ENCODE measurements around the gene MGARP. TPM values are rescaled to one million over a fixed set of nuclear protein-coding genes. Genes with fewer than 3 reads are reported as not detected.

The MGARP gene
- total and polyA plus RNA-seq, 2 experiments from 2014 or later: 2.4 to 4.1 TPM

DNA sequence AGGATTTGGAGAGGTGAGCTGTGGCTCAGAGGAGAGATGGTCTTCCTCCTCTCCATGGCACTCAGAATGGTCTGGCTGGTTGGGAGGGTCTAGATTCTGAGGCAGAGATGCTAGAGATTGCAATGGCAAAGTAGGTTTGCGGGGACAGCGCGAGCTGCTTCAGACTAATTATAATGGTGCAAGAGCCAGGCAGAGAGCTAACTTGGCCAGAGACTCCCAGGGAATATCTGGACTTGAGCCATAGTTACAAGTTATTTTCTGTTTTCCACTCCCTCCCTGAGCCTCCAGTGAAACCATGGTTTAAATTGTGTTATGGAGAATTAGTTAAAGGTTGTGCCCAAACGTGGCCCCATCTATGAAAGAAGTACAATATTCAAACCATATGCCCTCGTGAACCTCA is 58.3 kb downstream of the MGARP start (continued):
- TF ChIP-seq EZH2 (IDR thresholded peaks at IDR 0.05; ENCODE audit: low read depth, unreplicated experiment): no peak
- no peak for TF ChIP-seq EZH2phosphoT487 (IDR thresholded peaks at IDR 0.05; ENCODE audit: unreplicated experiment)
- no peak for TF ChIP-seq CREB1 (CRISPR knock-in tag; IDR thresholded peaks at IDR 0.05; ENCODE audit: low read depth)
- no peak for TF ChIP-seq JUNB (IDR thresholded peaks at IDR 0.05; ENCODE audit: unreplicated experiment)

DNA sequence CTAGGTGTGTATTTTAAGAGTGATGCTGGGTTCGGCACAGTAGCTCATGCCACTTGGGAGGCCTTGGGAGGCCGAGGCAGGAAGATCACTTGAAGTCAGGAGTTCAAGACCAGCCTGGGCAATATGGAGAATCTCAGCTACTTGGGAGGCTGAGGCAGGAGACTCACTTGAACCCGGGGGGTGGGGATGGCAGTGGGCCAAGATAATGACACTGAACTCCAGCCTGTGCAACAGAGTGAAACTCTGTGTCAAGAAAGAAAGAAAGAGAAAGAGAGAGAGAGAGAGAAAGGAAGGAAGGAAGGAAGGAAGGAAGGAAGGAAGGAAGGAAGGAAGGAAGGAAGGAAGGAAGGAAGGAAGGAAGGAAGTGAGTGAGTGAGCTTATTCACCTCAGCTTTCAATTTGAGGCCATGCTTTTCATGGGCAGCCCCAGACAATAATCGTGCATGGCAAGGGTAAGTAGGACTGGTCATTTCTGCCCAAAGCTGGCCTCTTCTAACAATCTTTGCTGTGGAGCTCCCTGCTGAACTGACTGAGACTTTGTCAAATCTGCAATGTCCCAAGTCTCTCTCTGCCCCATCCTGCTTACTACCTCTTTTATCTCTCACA is 60.5 kb downstream of the MGARP start:
- Histone ChIP-seq H3K4me3 (no peak overlapping the region), H2AFZ (no peak overlapping the region), H3K27me3 (ENCODE audit: insufficient read depth) (no peaks in the 10 kb centered on the region), H3K9me2 (ENCODE audit: insufficient read depth) (no peaks in the 10 kb centered on the region), H3K4me2 (no peak overlapping the region), H3K27ac (ENCODE audit: low read depth) (no peak overlapping the region), H3K79me2 (replicated peaks; ENCODE audit: insufficient read depth) (no peaks in the 10 kb centered on the region), H3F3A (replicated peaks; ENCODE audit: low read depth) (no peaks in the 10 kb centered on the region), H4K20me1 (replicated peaks; ENCODE audit: insufficient read depth) (no peaks in the 10 kb centered on the region), H3K4me1 (ENCODE audit: insufficient read depth) (no peaks in the 10 kb centered on the region), H3K36me3 (ENCODE audit: insufficient read depth) (no peaks in the 10 kb centered on the region)
- no peaks in the 10 kb centered on the region for H3K9me3 Mint-ChIP-seq
- no peaks in the 10 kb centered on the region for H3K36me3 Mint-ChIP-seq (ENCODE audit: low read depth)
- H3K27me3 Mint-ChIP-seq (ENCODE audit: insufficient read depth, low read depth, poor library complexity): peaks cover 9% of the 10 kb centered on the region
- no peaks in the 10 kb centered on the region for H3K4me1 Mint-ChIP-seq
- DNase-seq (ENCODE audit: low spot score) (no peak), ATAC-seq (no peak)
- no peak overlapping the region for H3K27ac Mint-ChIP-seq
- no peak overlapping the region for H3K4me3 Mint-ChIP-seq
- TF ChIP-seq, protein P1, sequence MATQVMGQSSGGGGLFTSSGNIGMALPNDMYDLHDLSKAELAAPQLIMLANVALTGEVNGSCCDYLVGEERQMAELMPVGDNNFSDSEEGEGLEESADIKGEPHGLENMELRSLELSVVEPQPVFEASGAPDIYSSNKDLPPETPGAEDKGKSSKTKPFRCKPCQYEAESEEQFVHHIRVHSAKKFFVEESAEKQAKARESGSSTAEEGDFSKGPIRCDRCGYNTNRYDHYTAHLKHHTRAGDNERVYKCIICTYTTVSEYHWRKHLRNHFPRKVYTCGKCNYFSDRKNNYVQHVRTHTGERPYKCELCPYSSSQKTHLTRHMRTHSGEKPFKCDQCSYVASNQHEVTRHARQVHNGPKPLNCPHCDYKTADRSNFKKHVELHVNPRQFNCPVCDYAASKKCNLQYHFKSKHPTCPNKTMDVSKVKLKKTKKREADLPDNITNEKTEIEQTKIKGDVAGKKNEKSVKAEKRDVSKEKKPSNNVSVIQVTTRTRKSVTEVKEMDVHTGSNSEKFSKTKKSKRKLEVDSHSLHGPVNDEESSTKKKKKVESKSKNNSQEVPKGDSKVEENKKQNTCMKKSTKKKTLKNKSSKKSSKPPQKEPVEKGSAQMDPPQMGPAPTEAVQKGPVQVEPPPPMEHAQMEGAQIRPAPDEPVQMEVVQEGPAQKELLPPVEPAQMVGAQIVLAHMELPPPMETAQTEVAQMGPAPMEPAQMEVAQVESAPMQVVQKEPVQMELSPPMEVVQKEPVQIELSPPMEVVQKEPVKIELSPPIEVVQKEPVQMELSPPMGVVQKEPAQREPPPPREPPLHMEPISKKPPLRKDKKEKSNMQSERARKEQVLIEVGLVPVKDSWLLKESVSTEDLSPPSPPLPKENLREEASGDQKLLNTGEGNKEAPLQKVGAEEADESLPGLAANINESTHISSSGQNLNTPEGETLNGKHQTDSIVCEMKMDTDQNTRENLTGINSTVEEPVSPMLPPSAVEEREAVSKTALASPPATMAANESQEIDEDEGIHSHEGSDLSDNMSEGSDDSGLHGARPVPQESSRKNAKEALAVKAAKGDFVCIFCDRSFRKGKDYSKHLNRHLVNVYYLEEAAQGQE (IDR thresholded peaks at IDR 0.05; ENCODE audit: unreplicated experiment): no peak
- TF ChIP-seq STAT1 (IDR thresholded peaks at IDR 0.05; ENCODE audit: unreplicated experiment): no peak
- TF ChIP-seq, protein P2, sequence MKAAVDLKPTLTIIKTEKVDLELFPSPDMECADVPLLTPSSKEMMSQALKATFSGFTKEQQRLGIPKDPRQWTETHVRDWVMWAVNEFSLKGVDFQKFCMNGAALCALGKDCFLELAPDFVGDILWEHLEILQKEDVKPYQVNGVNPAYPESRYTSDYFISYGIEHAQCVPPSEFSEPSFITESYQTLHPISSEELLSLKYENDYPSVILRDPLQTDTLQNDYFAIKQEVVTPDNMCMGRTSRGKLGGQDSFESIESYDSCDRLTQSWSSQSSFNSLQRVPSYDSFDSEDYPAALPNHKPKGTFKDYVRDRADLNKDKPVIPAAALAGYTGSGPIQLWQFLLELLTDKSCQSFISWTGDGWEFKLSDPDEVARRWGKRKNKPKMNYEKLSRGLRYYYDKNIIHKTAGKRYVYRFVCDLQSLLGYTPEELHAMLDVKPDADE (IDR thresholded peaks at IDR 0.05): no peak
- TF ChIP-seq CREB1 (CRISPR knock-in tag; IDR thresholded peaks at IDR 0.05; ENCODE audit: low read depth): no peak
- TF ChIP-seq EZH2phosphoT487 (IDR thresholded peaks at IDR 0.05; ENCODE audit: unreplicated experiment): no peak
- no peak for TF ChIP-seq POLR2AphosphoS5 (IDR thresholded peaks at IDR 0.05; ENCODE audit: low read depth)
- TF ChIP-seq, protein P3, sequence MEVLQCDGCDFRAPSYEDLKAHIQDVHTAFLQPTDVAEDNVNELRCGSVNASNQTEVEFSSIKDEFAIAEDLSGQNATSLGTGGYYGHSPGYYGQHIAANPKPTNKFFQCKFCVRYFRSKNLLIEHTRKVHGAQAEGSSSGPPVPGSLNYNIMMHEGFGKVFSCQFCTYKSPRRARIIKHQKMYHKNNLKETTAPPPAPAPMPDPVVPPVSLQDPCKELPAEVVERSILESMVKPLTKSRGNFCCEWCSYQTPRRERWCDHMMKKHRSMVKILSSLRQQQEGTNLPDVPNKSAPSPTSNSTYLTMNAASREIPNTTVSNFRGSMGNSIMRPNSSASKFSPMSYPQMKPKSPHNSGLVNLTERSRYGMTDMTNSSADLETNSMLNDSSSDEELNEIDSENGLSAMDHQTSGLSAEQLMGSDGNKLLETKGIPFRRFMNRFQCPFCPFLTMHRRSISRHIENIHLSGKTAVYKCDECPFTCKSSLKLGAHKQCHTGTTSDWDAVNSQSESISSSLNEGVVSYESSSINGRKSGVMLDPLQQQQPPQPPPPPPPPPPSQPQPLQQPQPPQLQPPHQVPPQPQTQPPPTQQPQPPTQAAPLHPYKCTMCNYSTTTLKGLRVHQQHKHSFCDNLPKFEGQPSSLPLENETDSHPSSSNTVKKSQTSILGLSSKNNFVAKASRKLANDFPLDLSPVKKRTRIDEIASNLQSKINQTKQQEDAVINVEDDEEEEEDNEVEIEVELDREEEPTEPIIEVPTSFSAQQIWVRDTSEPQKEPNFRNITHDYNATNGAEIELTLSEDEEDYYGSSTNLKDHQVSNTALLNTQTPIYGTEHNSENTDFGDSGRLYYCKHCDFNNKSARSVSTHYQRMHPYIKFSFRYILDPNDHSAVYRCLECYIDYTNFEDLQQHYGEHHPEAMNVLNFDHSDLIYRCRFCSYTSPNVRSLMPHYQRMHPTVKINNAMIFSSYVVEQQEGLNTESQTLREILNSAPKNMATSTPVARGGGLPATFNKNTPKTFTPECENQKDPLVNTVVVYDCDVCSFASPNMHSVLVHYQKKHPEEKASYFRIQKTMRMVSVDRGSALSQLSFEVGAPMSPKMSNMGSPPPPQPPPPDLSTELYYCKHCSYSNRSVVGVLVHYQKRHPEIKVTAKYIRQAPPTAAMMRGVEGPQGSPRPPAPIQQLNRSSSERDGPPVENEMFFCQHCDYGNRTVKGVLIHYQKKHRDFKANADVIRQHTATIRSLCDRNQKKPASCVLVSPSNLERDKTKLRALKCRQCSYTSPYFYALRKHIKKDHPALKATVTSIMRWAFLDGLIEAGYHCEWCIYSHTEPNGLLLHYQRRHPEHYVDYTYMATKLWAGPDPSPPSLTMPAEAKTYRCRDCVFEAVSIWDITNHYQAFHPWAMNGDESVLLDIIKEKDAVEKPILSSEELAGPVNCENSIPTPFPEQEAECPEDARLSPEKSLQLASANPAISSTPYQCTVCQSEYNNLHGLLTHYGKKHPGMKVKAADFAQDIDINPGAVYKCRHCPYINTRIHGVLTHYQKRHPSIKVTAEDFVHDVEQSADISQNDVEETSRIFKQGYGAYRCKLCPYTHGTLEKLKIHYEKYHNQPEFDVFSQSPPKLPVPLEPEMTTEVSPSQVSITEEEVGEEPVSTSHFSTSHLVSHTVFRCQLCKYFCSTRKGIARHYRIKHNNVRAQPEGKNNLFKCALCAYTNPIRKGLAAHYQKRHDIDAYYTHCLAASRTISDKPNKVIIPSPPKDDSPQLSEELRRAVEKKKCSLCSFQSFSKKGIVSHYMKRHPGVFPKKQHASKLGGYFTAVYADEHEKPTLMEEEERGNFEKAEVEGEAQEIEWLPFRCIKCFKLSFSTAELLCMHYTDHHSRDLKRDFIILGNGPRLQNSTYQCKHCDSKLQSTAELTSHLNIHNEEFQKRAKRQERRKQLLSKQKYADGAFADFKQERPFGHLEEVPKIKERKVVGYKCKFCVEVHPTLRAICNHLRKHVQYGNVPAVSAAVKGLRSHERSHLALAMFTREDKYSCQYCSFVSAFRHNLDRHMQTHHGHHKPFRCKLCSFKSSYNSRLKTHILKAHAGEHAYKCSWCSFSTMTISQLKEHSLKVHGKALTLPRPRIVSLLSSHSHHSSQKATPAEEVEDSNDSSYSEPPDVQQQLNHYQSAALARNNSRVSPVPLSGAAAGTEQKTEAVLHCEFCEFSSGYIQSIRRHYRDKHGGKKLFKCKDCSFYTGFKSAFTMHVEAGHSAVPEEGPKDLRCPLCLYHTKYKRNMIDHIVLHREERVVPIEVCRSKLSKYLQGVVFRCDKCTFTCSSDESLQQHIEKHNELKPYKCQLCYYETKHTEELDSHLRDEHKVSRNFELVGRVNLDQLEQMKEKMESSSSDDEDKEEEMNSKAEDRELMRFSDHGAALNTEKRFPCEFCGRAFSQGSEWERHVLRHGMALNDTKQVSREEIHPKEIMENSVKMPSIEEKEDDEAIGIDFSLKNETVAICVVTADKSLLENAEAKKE (CRISPR knock-in tag; IDR thresholded peaks at IDR 0.05): no peak
- no peak for TF ChIP-seq ZNF331 (CRISPR knock-in tag; IDR thresholded peaks at IDR 0.05; ENCODE audit: low read depth)
- TF ChIP-seq, protein P4, sequence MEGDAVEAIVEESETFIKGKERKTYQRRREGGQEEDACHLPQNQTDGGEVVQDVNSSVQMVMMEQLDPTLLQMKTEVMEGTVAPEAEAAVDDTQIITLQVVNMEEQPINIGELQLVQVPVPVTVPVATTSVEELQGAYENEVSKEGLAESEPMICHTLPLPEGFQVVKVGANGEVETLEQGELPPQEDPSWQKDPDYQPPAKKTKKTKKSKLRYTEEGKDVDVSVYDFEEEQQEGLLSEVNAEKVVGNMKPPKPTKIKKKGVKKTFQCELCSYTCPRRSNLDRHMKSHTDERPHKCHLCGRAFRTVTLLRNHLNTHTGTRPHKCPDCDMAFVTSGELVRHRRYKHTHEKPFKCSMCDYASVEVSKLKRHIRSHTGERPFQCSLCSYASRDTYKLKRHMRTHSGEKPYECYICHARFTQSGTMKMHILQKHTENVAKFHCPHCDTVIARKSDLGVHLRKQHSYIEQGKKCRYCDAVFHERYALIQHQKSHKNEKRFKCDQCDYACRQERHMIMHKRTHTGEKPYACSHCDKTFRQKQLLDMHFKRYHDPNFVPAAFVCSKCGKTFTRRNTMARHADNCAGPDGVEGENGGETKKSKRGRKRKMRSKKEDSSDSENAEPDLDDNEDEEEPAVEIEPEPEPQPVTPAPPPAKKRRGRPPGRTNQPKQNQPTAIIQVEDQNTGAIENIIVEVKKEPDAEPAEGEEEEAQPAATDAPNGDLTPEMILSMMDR (conservative IDR thresholded peaks at IDR 0.05; ENCODE audit: low read depth in 2 of 2): no peak
- TF ChIP-seq NANOG (IDR thresholded peaks at IDR 0.05; ENCODE audit: borderline replicate concordance): no peak
- TF ChIP-seq ZNF114 (CRISPR knock-in tag; IDR thresholded peaks at IDR 0.05): no peak
